ES-I3 (cell line): ENCODE data around the gene RGS19.

Source experiments
- H3K36me3 ChIP-seq: 2 replicates; pipeline ENCODE4 v1.6.1; 2013; ENCODE audit warnings: mild to moderate bottlenecking, low read length, control low read depth, moderate library complexity; ENCODE audit not compliant: insufficient read depth
- H3K4me1 ChIP-seq: 2 replicates; pipeline ENCODE4 v1.6.1; 2013; ENCODE audit warnings: mild to moderate bottlenecking, control low read depth, low read length; ENCODE audit not compliant: insufficient read depth
- H3K9ac ChIP-seq: 2 replicates; pipeline ENCODE4 v1.6.1; 2013; ENCODE audit warnings: low read depth, mild to moderate bottlenecking, low read length, moderate library complexity
- H3K9me3 ChIP-seq: 2 replicates; pipeline ENCODE4 v1.6.1; 2013; ENCODE audit warnings: mild to moderate bottlenecking, low read length, moderate library complexity; ENCODE audit not compliant: control insufficient read depth, insufficient read depth

The RGS19 gene

GRCh38 chr20:64038565-64039292 is 40.6 kb downstream of the RGS19 start:
- Histone ChIP-seq H3K9ac (peak overlapping the region; percentile 65), H3K36me3 (no peaks in the 10 kb centered on the region), H3K4me1 (peaks cover 16% of the 10 kb centered on the region; the same call in 1 of the 2 replicates), H3K9me3 (no peaks in the 10 kb centered on the region)

DNA sequence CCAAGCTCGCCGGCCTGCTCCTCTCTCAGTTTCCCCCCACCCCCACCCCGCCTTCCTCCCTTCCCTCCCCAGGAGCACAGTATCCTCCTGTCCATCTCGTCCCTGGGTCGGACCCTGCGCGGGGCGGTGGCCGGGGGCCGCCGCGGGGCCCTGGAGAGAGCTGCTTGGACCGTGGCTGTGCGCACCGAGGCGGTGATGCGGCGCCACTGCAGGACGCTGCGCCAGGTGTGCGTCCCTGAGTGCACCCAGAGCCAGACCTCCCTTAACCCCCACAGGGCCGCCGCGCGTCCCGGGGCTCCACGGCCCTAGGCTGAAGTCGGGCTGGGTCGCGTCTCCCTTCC is 41.1 kb downstream of the RGS19 start:
- H3K4me1 ChIP-seq: peaks cover 16% of the 10 kb centered on the region; the same call in 1 of the 2 replicates
- H3K9me3 ChIP-seq: no peaks in the 10 kb centered on the region
- H3K9ac ChIP-seq: peak overlapping the region; percentile 65
- H3K36me3 ChIP-seq: no peaks in the 10 kb centered on the region

DNA sequence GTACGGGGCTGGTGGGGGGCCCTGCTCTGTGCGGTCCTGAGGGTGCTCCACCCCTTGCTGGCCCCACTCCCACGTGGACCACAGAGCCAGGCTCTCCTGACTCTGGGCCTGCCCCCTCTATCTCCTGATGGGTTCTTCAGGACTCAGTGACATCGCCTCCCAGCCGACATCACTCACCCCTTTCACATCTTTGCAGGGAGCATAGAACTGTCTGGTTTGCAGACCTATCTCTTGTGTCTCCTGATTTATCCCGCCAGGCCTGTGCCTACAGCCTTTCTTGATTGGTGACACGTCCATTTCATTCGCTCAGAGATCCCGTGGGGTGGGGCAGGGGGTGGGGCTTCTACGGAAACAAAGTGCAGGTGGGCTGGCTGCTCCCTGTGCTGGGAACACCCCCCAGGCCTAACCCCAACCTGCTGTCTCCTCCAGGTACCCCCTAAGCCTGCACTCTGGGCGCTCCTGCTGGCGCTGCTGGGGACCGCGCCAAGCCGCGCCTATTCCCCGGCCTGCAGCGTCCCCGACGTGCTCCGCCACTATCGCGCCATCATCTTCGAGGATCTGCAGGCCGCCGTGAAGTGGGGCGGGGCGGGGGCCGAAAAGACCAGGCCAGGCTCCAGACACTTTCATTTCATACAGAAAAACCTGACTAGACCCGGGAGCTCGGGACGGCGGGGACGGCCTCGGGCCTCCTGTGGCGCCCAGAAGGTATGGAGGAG is 41.7 kb downstream of the RGS19 start:
- Histone ChIP-seq H3K9ac (peak overlapping the region; percentile 65; the same call in 1 of the 2 replicates), H3K36me3 (no peaks in the 10 kb centered on the region), H3K9me3 (no peaks in the 10 kb centered on the region), H3K4me1 (peaks cover 16% of the 10 kb centered on the region; the same call in 1 of the 2 replicates)

GRCh38 chr20:64037199-64037497 is 42.2 kb downstream of the RGS19 start:
- Histone ChIP-seq H3K36me3 (no peaks in the 10 kb centered on the region), H3K9ac (no peak overlapping the region), H3K9me3 (no peaks in the 10 kb centered on the region), H3K4me1 (peaks cover 16% of the 10 kb centered on the region; the same call in 1 of the 2 replicates)

- no peaks in the 10 kb centered on the region for H3K9me3 ChIP-seq
- H3K4me1 ChIP-seq: peaks cover 16% of the 10 kb centered on the region; the same call in 1 of the 2 replicates
- no peaks in the 10 kb centered on the region for H3K36me3 ChIP-seq
- H3K9ac ChIP-seq: no peak overlapping the region
These were observed 42.7 kb downstream of the RGS19 start for GRCh38 chr20:64036346-64037198.

DNA sequence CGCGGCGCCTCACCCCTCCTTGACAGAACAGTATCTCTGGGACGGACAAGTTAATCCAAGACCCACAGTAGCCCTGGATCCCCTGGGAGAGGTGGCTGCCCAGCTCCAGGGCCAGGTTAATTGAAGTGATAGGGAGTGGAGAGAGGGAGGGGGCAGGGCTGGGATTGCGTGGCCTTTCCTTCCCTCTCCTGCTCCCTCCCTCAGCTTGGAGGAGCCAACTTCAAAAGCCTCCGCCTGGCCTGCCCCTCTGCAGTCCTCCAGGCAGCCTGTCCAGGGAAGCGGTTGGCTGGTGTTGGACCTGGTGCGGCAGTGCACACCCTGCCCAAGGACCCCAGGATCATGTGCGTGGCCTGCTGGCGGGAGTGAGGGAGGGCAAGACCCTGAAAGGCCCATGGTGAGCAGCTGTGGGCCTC is 43.4 kb downstream of the RGS19 start, which contains the start of gene C20orf204:
C20orf204 (plus strand) TSS at position 250 of the 413 bp plus-strand sequence; CDS start at position 392, 142 bp downstream.
- no peaks in the 10 kb centered on the region for H3K9me3 ChIP-seq
- no peak within 1 kb of the TSS for H3K9ac ChIP-seq
- no peaks in the 10 kb centered on the region; the same call in 1 of the 2 replicates for H3K36me3 ChIP-seq
- H3K4me1 ChIP-seq: peaks cover 16% of the 10 kb centered on the region; the same call in 1 of the 2 replicates

DNA sequence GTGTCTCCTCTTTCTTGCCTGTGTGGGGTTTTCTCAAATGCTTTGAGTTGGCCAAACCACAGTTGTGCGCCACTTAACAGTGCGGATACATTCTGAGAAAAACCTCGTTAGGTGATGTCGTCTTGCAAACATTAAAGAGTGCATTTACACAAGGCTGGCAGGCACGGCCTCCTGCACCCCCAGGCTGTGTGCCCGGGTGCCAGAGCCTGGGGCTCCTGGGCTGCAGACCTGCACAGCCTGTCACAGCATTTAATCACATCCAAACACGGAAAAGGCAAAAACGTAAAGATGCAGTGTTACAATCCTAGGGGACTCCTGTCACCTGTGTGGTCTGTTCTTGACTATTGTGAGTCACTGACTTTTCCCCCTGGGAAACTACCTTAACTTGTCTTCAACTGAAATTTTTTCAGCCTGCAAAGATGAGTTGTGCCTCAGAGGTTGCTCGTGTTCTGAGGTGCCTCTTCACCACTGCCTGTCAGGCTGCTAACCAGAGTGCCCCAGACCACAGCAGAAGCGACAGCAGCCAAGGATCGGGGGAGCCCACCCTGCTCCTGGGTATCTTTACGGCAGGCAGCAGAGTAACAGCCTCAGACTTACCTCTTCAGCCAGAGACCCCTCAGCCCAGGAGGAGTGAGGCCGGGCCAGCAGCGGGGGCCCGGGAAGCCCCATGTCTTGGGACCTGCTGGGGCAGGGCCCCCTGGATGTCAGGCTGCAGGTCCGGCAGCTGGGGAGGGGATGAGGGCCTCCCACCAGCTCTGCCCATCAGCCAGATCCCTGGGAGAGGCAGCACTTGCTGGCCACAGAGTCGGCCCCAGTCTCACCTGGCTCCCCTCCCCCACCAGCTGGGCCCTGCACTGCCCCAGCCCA is 44.0 kb downstream of the RGS19 start:
- no peak overlapping the region for H3K9ac ChIP-seq
- peaks cover 16% of the 10 kb centered on the region; the same call in 1 of the 2 replicates for H3K4me1 ChIP-seq
- no peaks in the 10 kb centered on the region; the same call in 1 of the 2 replicates for H3K36me3 ChIP-seq
- H3K9me3 ChIP-seq: no peaks in the 10 kb centered on the region

GRCh38 chr20:64033981-64034493 is 45.3 kb downstream of the RGS19 start:
- no peak overlapping the region for H3K9ac ChIP-seq
- peaks cover 11% of the 10 kb centered on the region; the same call in 1 of the 2 replicates for H3K4me1 ChIP-seq
- no peaks in the 10 kb centered on the region for H3K9me3 ChIP-seq
- no peaks in the 10 kb centered on the region; the same call in 1 of the 2 replicates for H3K36me3 ChIP-seq

DNA sequence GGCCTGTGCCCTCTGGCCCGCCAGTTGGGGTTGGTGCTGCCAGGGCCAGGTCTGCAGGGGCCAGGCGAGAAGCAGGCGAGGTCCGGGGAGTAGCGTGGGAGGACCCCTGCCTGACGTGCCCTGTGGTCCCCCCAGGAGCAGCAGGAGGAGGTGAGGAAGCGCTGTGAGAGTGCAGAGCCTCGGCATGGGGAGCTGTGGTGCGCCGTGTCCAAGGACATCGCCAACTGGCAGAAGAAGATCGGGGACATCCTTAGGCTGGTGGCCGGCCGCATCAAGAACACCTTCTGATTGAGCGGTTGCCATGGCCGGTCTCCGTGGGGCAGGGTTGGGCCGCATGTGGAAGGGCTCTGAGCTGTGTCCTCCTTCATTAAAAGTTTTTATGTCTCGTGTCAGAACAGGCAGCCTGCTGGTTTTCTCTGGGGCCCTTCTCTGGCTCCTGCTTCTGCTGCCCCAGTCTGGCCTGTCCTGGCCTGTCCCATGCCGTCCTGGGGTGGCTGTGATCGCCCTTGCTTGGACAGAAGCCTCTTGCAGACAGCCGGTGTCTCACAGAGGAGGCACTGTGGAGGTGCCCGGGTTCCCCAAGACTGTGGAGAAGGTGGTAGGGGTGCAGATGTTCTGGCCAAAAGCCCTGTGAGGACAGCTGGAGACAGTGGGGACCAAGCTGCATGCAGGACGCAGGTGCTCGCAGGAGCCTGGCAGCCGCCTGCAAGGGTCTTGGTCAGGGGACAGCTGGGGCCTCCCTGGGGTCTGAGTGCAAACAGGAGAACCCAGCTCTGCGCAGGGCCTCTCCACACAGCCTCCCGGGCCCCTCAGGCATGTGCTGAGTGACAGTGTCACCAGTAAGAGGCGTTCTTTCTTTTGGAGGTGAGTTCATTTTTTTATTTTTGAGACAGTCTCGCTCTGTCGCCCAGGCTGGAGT is 46.4 kb downstream of the RGS19 start:
- H3K4me1 ChIP-seq: peaks cover 11% of the 10 kb centered on the region; the same call in 1 of the 2 replicates
- H3K9me3 ChIP-seq: no peaks in the 10 kb centered on the region
- H3K9ac ChIP-seq: no peak overlapping the region
- H3K36me3 ChIP-seq: peaks cover 3% of the 10 kb centered on the region; the same call in 1 of the 2 replicates

GRCh38 chr20:64031822-64032314 is 47.5 kb downstream of the RGS19 start:
- no peak overlapping the region for H3K9ac ChIP-seq
- peaks cover 11% of the 10 kb centered on the region; the same call in 1 of the 2 replicates for H3K4me1 ChIP-seq
- H3K9me3 ChIP-seq: no peaks in the 10 kb centered on the region
- H3K36me3 ChIP-seq: peaks cover 5% of the 10 kb centered on the region; the same call in 1 of the 2 replicates

GRCh38 chr20:64030371-64031134 is 48.8 kb downstream of the RGS19 start:
- Histone ChIP-seq H3K9me3 (no peaks in the 10 kb centered on the region), H3K36me3 (peaks cover 5% of the 10 kb centered on the region; the same call in 1 of the 2 replicates), H3K4me1 (no peaks in the 10 kb centered on the region; the same call in 1 of the 2 replicates), H3K9ac (no peak overlapping the region)
